ENCODE results near the gene BMS1.
A peak's percentile ranks its signal among the peaks of the same experiment; 100 is the strongest.

The BMS1 gene

DNA sequence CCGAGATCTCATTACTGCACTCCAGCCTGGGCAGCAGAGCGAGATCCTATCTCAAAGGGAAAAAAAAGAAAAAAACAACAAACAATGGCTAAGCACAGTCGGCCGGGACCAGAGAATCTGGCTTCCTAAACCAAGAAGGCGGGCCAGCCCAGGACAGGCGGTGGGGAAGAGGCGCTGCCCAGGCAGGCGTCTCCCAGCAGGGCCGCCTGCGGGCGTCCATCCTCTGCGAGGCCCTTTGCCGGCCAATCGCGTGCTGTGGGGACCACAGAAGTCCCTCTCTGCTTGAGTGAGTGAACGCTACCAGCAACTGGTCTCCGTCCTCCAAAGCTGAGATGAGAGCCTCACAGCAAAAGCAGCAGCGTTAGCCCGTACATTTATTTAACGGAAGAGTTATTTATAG, 14.7 kb upstream of the BMS1 start:
- H3K4me1 Mint-ChIP-seq, result no peaks in the 10 kb centered on the region

DNA sequence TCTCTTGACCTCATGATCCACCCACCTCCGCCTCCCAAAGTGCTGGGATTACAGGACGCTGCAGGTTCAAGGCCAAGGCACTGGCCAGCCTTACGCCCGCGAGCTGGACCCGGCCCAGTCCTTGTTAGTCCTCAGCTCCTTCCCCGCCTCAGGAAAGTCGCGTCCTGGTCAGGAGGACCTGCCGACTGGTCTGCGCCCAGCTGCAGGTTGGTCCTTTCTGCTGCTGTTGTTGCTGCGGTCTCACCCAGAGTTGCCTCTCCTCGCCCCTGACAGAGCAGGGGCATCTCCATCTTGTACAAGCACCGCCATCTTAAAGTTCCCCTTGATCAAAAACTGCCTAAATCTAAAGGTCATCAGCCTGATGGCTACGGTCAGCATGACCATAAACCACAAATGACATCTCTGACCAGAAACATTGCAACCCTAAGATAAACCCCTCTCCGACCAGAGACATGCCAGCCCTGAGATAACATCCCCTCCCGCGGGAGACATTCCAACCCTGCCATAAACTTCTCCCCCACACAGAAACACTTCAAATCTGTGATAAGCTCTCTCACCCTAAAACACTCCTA, 13.9 kb upstream of the BMS1 start:
- H3K4me3 Mint-ChIP-seq, result no peak overlapping the region
- TF ChIP-seq, protein P1, sequence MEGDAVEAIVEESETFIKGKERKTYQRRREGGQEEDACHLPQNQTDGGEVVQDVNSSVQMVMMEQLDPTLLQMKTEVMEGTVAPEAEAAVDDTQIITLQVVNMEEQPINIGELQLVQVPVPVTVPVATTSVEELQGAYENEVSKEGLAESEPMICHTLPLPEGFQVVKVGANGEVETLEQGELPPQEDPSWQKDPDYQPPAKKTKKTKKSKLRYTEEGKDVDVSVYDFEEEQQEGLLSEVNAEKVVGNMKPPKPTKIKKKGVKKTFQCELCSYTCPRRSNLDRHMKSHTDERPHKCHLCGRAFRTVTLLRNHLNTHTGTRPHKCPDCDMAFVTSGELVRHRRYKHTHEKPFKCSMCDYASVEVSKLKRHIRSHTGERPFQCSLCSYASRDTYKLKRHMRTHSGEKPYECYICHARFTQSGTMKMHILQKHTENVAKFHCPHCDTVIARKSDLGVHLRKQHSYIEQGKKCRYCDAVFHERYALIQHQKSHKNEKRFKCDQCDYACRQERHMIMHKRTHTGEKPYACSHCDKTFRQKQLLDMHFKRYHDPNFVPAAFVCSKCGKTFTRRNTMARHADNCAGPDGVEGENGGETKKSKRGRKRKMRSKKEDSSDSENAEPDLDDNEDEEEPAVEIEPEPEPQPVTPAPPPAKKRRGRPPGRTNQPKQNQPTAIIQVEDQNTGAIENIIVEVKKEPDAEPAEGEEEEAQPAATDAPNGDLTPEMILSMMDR (IDR thresholded peaks at IDR 0.05; ENCODE audit: unreplicated experiment in 3 of 3), result no peak
- H3K27ac Mint-ChIP-seq, result no peak overlapping the region
- H3K9me3 Mint-ChIP-seq, result peaks cover 8% of the 10 kb centered on the region
- H3K36me3 Mint-ChIP-seq (ENCODE audit: low read depth), result no peaks in the 10 kb centered on the region
- peaks cover 24% of the 10 kb centered on the region for H3K27me3 Mint-ChIP-seq (ENCODE audit: low read depth)
- H3K4me1 Mint-ChIP-seq, result no peaks in the 10 kb centered on the region

More for the DNA sequence above, 14.7 kb upstream of the BMS1 start:
- peaks cover 27% of the 10 kb centered on the region for H3K27me3 Mint-ChIP-seq (ENCODE audit: low read depth)
- TF ChIP-seq, protein P1 (IDR thresholded peaks at IDR 0.05; ENCODE audit: unreplicated experiment in 3 of 3), result no peak
- H3K9me3 Mint-ChIP-seq, result peaks cover 8% of the 10 kb centered on the region
- no peak overlapping the region for H3K4me3 Mint-ChIP-seq
- H3K27ac Mint-ChIP-seq, result no peak overlapping the region
- H3K36me3 Mint-ChIP-seq (ENCODE audit: low read depth), result no peaks in the 10 kb centered on the region

DNA sequence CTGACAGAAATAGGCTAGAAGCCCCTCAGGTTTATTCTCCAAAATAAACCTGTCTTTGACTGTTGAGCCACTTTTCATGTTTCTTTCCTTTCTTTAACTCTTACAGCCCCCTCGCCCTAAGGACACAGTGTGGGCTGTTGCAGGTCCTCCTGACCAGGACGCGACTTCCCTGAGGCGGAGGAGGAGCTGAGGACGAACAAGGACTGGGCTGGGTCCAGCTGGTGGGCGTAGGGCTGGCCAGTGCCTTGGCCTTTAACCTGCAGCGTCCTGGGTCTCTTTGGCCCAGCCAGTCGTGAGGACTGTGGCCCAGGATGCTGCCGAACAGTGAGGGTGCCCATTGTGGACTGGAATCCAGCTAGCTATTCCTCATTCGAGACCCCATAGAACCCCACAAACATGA, 13.4 kb upstream of the BMS1 start:
- Mint-ChIP-seq H3K4me1 (no peaks in the 10 kb centered on the region), H3K27me3 (ENCODE audit: low read depth) (peaks cover 22% of the 10 kb centered on the region), H3K27ac (no peak overlapping the region), H3K9me3 (peaks cover 5% of the 10 kb centered on the region), H3K4me3 (no peak overlapping the region), H3K36me3 (ENCODE audit: low read depth) (no peaks in the 10 kb centered on the region)
- TF ChIP-seq, protein P1 (IDR thresholded peaks at IDR 0.05; ENCODE audit: unreplicated experiment in 3 of 3), result no peak

DNA sequence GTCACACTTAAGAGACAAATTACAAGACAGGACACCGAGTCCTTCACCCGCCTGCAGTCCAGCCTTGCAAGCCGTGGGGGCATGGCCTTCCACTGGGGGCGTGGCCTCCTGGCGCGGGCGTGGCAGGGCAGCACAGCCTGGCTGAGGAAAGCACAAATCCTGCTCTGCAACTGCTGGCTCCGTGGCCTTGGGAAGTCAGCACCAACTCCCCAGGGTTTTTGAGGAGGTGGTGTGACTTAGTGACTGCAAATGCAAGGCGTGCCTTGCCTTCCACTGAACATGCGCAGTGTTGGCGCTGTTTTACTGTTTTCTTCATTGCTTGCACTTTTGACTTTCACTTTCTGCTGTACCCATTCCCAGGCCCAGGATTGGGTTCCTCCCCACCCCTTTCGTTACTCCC, 12.9 kb upstream of the BMS1 start:
- peaks cover 22% of the 10 kb centered on the region for H3K27me3 Mint-ChIP-seq (ENCODE audit: low read depth)
- no peak overlapping the region for H3K4me3 Mint-ChIP-seq
- H3K36me3 Mint-ChIP-seq (ENCODE audit: low read depth), result no peaks in the 10 kb centered on the region
- H3K27ac Mint-ChIP-seq, result no peak overlapping the region
- peaks cover 5% of the 10 kb centered on the region for H3K9me3 Mint-ChIP-seq
- H3K4me1 Mint-ChIP-seq, result no peaks in the 10 kb centered on the region
- TF ChIP-seq, protein P1 (IDR thresholded peaks at IDR 0.05; ENCODE audit: unreplicated experiment in 3 of 3), result no peak

DNA sequence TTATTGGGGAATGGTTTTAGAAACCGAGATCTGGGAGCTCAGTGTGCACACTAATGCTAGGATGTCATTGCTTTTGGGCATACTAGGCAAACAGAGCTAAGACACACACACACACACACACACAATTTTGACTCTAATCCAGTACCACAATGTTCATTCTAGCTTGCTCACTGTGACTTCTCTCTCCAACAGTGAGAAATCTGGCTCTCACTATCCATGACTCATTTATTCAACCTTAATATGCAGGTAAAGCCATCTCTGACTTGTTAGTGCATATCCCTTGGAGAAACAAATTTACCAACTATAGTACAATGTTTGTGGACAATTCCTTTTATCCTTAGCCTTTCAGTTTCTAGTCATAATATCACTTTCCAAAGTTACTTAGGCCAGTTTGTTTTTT, 5.9 kb upstream of the BMS1 start:
- no peaks in the 10 kb centered on the region for H3K36me3 Mint-ChIP-seq (ENCODE audit: low read depth)
- no peak overlapping the region for H3K4me3 Mint-ChIP-seq
- H3K4me1 Mint-ChIP-seq, result no peaks in the 10 kb centered on the region
- TF ChIP-seq, protein P1 (IDR thresholded peaks at IDR 0.05; ENCODE audit: unreplicated experiment in 3 of 3), result no peak
- no peaks in the 10 kb centered on the region for H3K9me3 Mint-ChIP-seq
- H3K27ac Mint-ChIP-seq, result peak overlapping the region in 1 of 3 experiments; percentile 66
- peaks cover 51% of the 10 kb centered on the region for H3K27me3 Mint-ChIP-seq (ENCODE audit: low read depth)

DNA sequence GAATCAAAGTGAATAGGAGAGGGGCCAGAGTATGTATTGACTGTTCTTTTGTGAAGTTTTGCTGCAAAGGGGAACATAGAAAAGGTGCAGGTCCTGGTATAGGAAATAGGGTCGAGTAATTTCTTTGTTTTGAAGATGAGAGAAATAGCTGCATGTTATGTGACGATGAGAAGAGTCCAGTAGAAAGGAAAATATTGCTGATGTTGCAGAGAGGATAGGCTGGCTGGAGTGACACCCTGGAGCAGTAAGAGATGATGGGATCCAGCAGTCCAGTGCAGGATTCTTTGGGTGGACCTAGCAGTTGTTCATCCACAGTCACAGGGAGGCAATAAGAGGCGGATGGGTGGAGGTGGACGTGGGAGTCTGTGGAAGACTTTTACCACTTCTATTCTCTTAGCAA, 2.1 kb upstream of the BMS1 start:
- peak overlapping the region; percentile 96 to 100 (median 97) for H3K4me3 Mint-ChIP-seq
- peaks cover 6% of the 10 kb centered on the region for H3K4me1 Mint-ChIP-seq
- H3K27ac Mint-ChIP-seq, result peak overlapping the region; percentile 49 to 94 (median 91)
- H3K27me3 Mint-ChIP-seq (ENCODE audit: low read depth), result peaks cover 38% of the 10 kb centered on the region
- H3K9me3 Mint-ChIP-seq, result no peaks in the 10 kb centered on the region
- TF ChIP-seq, protein P1 (IDR thresholded peaks at IDR 0.05; ENCODE audit: unreplicated experiment in 3 of 3), result no peak
- peaks cover 6% of the 10 kb centered on the region for H3K36me3 Mint-ChIP-seq (ENCODE audit: low read depth)

Data from nephron (organoid).